ENCODE measurements around the gene ANLN. TPM values are rescaled to one million over a fixed set of nuclear protein-coding genes. Genes with fewer than 3 reads are reported as not detected.

Gene ANLN
- total and polyA plus RNA-seq, 9 of the 15 experiments (the other 6 are each of a cell fraction or from before 2014, with no cell fraction given), result 18.1 to 66.2 (median 38.7) TPM

- TF ChIP-seq, protein P1, sequence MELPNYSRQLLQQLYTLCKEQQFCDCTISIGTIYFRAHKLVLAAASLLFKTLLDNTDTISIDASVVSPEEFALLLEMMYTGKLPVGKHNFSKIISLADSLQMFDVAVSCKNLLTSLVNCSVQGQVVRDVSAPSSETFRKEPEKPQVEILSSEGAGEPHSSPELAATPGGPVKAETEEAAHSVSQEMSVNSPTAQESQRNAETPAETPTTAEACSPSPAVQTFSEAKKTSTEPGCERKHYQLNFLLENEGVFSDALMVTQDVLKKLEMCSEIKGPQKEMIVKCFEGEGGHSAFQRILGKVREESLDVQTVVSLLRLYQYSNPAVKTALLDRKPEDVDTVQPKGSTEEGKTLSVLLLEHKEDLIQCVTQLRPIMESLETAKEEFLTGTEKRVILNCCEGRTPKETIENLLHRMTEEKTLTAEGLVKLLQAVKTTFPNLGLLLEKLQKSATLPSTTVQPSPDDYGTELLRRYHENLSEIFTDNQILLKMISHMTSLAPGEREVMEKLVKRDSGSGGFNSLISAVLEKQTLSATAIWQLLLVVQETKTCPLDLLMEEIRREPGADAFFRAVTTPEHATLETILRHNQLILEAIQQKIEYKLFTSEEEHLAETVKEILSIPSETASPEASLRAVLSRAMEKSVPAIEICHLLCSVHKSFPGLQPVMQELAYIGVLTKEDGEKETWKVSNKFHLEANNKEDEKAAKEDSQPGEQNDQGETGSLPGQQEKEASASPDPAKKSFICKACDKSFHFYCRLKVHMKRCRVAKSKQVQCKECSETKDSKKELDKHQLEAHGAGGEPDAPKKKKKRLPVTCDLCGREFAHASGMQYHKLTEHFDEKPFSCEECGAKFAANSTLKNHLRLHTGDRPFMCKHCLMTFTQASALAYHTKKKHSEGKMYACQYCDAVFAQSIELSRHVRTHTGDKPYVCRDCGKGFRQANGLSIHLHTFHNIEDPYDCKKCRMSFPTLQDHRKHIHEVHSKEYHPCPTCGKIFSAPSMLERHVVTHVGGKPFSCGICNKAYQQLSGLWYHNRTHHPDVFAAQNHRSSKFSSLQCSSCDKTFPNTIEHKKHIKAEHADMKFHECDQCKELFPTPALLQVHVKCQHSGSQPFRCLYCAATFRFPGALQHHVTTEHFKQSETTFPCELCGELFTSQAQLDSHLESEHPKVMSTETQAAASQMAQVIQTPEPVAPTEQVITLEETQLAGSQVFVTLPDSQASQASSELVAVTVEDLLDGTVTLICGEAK (IDR thresholded peaks at IDR 0.05), result peak; percentile 29; the same call in 1 of the 2 replicates
- TF ChIP-seq, protein P1 (CRISPR knock-in tag; IDR thresholded peaks at IDR 0.05), result no peak
- TF ChIP-seq NCOR1 (IDR thresholded peaks at IDR 0.05), result no peak
- TF ChIP-seq CHCHD3 (CRISPR knock-in tag; IDR thresholded peaks at IDR 0.05), result no peak
- 0 out of 2 replicates have a peak, but pooled peaks have one; percentile 39 for TF ChIP-seq ATF4 (CRISPR knock-in tag; IDR thresholded peaks at IDR 0.05)
- TF ChIP-seq KLF16 (IDR thresholded peaks at IDR 0.05), result peak; percentile 30; the same call in 1 of the 2 replicates
- TF ChIP-seq SP2 (IDR thresholded peaks at IDR 0.05; ENCODE audit: extremely low read depth, low read depth, low read length, poor library complexity, severe bottlenecking), result no peak
- TF ChIP-seq, protein P2, sequence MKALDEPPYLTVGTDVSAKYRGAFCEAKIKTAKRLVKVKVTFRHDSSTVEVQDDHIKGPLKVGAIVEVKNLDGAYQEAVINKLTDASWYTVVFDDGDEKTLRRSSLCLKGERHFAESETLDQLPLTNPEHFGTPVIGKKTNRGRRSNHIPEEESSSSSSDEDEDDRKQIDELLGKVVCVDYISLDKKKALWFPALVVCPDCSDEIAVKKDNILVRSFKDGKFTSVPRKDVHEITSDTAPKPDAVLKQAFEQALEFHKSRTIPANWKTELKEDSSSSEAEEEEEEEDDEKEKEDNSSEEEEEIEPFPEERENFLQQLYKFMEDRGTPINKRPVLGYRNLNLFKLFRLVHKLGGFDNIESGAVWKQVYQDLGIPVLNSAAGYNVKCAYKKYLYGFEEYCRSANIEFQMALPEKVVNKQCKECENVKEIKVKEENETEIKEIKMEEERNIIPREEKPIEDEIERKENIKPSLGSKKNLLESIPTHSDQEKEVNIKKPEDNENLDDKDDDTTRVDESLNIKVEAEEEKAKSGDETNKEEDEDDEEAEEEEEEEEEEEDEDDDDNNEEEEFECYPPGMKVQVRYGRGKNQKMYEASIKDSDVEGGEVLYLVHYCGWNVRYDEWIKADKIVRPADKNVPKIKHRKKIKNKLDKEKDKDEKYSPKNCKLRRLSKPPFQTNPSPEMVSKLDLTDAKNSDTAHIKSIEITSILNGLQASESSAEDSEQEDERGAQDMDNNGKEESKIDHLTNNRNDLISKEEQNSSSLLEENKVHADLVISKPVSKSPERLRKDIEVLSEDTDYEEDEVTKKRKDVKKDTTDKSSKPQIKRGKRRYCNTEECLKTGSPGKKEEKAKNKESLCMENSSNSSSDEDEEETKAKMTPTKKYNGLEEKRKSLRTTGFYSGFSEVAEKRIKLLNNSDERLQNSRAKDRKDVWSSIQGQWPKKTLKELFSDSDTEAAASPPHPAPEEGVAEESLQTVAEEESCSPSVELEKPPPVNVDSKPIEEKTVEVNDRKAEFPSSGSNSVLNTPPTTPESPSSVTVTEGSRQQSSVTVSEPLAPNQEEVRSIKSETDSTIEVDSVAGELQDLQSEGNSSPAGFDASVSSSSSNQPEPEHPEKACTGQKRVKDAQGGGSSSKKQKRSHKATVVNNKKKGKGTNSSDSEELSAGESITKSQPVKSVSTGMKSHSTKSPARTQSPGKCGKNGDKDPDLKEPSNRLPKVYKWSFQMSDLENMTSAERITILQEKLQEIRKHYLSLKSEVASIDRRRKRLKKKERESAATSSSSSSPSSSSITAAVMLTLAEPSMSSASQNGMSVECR (CRISPR knock-in tag; IDR thresholded peaks at IDR 0.05), result peak; percentile 64
- no peak for TF ChIP-seq ZNF408 (CRISPR knock-in tag; IDR thresholded peaks at IDR 0.05; ENCODE audit: low read depth)
- TF ChIP-seq SMAD3 (CRISPR knock-in tag; conservative IDR thresholded peaks at IDR 0.05), result no peak
- peak; percentile 23 for TF ChIP-seq PHF20 (IDR thresholded peaks at IDR 0.05; ENCODE audit: partially characterized antibody)
- 0 out of 4 replicates have a peak, but pooled peaks of 1 of the 2 experiments have one; percentile 5 for TF ChIP-seq RAD21 (CRISPR knock-in tag; conservative IDR thresholded peaks at IDR 0.05 in 1 of 2, IDR thresholded peaks at IDR 0.05 in 1 of 2)
Measured at GRCh38 chr7:36390199-36391090, 783 bp downstream of the ANLN start (continued).
